Body of pancreas (tissue), 4 donors: ENCODE data around the gene LTBP1.

Experiments used
- CTCF ChIP-seq, 7 experiments: fragments of 450-650 bp in 4 of 7; fragments of 200-600 bp in 3 of 7; sonication (generic) in 3 of 7; IDR thresholded peaks; one replicate each; pipeline ENCODE4 v1.5.1; 2016 to 2019; ENCODE audit warnings: antibody characterized with exemption in 7 of 7
- POLR2A ChIP-seq, 3 donors: fragments of 450-650 bp; IDR thresholded peaks; one replicate each; pipeline ENCODE4 v1.6.1; 2016; ENCODE audit warnings: antibody characterized with exemption in 3 of 3, mild to moderate bottlenecking in 2 of 3

GRCh38 chr2:33108483-33109443 is 162.0 kb downstream of the LTBP1 start:
- no peak for TF ChIP-seq POLR2A (IDR thresholded peaks at IDR 0.05)
- TF ChIP-seq CTCF (IDR thresholded peaks at IDR 0.05), result no peak
